Neuronal stem cell (in vitro differentiated cells): ENCODE measurements around the gene CTNNBL1.

Experiments
- DNase-seq: peaks from one replicate; pipeline ENCODE4 v3.0.0-alpha.2; 2013; ENCODE audit warnings: low spot score
- H2AFZ ChIP-seq: one replicate; pipeline ENCODE4 v1.6.1; 2013; ENCODE audit warnings: mild to moderate bottlenecking, low read length, inconsistent platforms
- H2AK5ac ChIP-seq: 2 replicates; pipeline ENCODE4 v1.6.1; 2013; ENCODE audit warnings: low read depth, mild to moderate bottlenecking, inconsistent platforms, low read length, moderate library complexity, mixed read lengths
- H2BK120ac ChIP-seq: 2 replicates; pipeline ENCODE4 v1.6.1; 2013; ENCODE audit warnings: low read depth, mild to moderate bottlenecking, inconsistent platforms, low read length, moderate library complexity, mixed read lengths
- H2BK12ac ChIP-seq: one replicate; pipeline ENCODE4 v1.6.1; 2013; ENCODE audit warnings: low read length, inconsistent platforms
- H2BK15ac ChIP-seq: 2 replicates; pipeline ENCODE4 v1.6.1; 2013; ENCODE audit warnings: mild to moderate bottlenecking, low read length, inconsistent platforms, mixed read lengths
- H2BK5ac ChIP-seq: one replicate; pipeline ENCODE4 v1.6.1; 2013; ENCODE audit warnings: inconsistent platforms, mild to moderate bottlenecking, low read length, moderate library complexity
- H3K14ac ChIP-seq: one replicate; pipeline ENCODE4 v1.6.1; 2013; ENCODE audit warnings: low read length, inconsistent platforms
- H3K18ac ChIP-seq: 2 replicates; pipeline ENCODE4 v1.6.1; 2013; ENCODE audit warnings: low read length, inconsistent platforms
- H3K23ac ChIP-seq: 2 replicates; pipeline ENCODE4 v1.6.1; 2013; ENCODE audit warnings: low read depth, mild to moderate bottlenecking, mixed read lengths, low read length, inconsistent platforms; ENCODE audit not compliant: poor library complexity
- H3K27ac ChIP-seq: replicated peaks from 3 replicates; pipeline ENCODE4 v1.5.1; 2013; ENCODE audit warnings: low read length, inconsistent platforms
- H3K27me3 ChIP-seq, 3 experiments: 2 replicates each; pipeline ENCODE4 v1.6.1; 2013; ENCODE audit warnings: low read length in 3 of 3, mild to moderate bottlenecking in 2 of 3, inconsistent platforms in 1 of 3, low read depth in 1 of 3, mixed read lengths in 1 of 3, moderate library complexity in 1 of 3; ENCODE audit not compliant: control insufficient read depth in 3 of 3, insufficient read depth in 3 of 3
- H3K36me3 ChIP-seq, 2 donors: replicated peaks in 1 of 2; 2 replicates each; pipeline ENCODE4 v1.6.1; 2013; ENCODE audit warnings: low read length in 2 of 2; ENCODE audit not compliant: control insufficient read depth in 2 of 2, insufficient read depth in 2 of 2
- H3K4ac ChIP-seq: 2 replicates; pipeline ENCODE4 v1.6.1; 2013; ENCODE audit warnings: inconsistent platforms, mild to moderate bottlenecking, low read length, moderate library complexity
- H3K4me1 ChIP-seq, 2 donors: 1 replicate in 1 of 2; 2 replicates in 1 of 2; pipeline ENCODE4 v1.6.1; 2013; ENCODE audit warnings: low read length in 2 of 2, low read depth in 1 of 2; ENCODE audit not compliant: control insufficient read depth in 2 of 2, insufficient read depth in 1 of 2
- H3K4me2 ChIP-seq: one replicate; pipeline ENCODE4 v1.6.1; 2013; ENCODE audit warnings: mild to moderate bottlenecking, low read length, inconsistent platforms; ENCODE audit not compliant: insufficient read depth, poor library complexity, severe bottlenecking
- H3K4me3 ChIP-seq, 2 donors: 2 replicates each; pipeline ENCODE4 v1.5.1; 2013; ENCODE audit warnings: low read length in 2 of 2, mild to moderate bottlenecking in 2 of 2, inconsistent platforms in 1 of 2, moderate library complexity in 1 of 2
- H3K79me1 ChIP-seq: one replicate; pipeline ENCODE4 v1.6.1; 2013; ENCODE audit warnings: low read depth, mild to moderate bottlenecking, inconsistent platforms, low read length, moderate library complexity
- H3K9ac ChIP-seq: one replicate; pipeline ENCODE4 v1.6.1; 2013; ENCODE audit warnings: mild to moderate bottlenecking, low read depth, low read length, inconsistent platforms; ENCODE audit not compliant: poor library complexity
- H3K9me3 ChIP-seq, 2 donors: replicated peaks in 1 of 2; 2 replicates each; pipeline versions ENCODE3 to v1.6.1; 2013; ENCODE audit warnings: low read length in 2 of 2, mild to moderate bottlenecking in 2 of 2, inconsistent platforms in 1 of 2, low read depth in 1 of 2, mixed read lengths in 1 of 2, moderate library complexity in 1 of 2; ENCODE audit not compliant: control insufficient read depth in 2 of 2, insufficient read depth in 1 of 2
- H4K8ac ChIP-seq: one replicate; pipeline ENCODE4 v1.6.1; 2013; ENCODE audit warnings: low read depth, mild to moderate bottlenecking, inconsistent platforms, low read length, moderate library complexity
- H4K91ac ChIP-seq: one replicate; pipeline ENCODE4 v1.6.1; 2013; ENCODE audit warnings: low read length, low read depth, mild to moderate bottlenecking, inconsistent platforms; ENCODE audit not compliant: poor library complexity
- WGBS, 2 donors: extraction: QIAGEN DNeasy Blood & Tissue Kit; methylation state at CpG; one replicate each; pipeline ENCODE4 v1.1.7; 2013; ENCODE audit warnings: missing lambda C conversion rate in 2 of 2, mixed read lengths in 1 of 2; ENCODE audit not compliant: insufficient read length in 2 of 2, insufficient replicate concordance in 1 of 2; ENCODE audit errors: extremely low coverage in 2 of 2; 5-methylcytosine and 5-hydroxymethylcytosine counted together

Gene CTNNBL1

GRCh38 chr20:37741055-37741454 is 47.2 kb downstream of the CTNNBL1 start:
- peaks cover 3 to 12% of the 10 kb centered on the region in 2 donors for H3K9me3 ChIP-seq
- H3K36me3 ChIP-seq = peaks cover 12 to 35% of the 10 kb centered on the region in 2 donors
- no peak overlapping the region for H2BK15ac ChIP-seq
- H2BK120ac ChIP-seq = no peak overlapping the region
- no peak overlapping the region for H2AK5ac ChIP-seq
- H3K18ac ChIP-seq = no peak overlapping the region
- H4K91ac ChIP-seq = no peak overlapping the region
- H4K8ac ChIP-seq = no peak overlapping the region
- H3K27me3 ChIP-seq = no peaks in the 10 kb centered on the region
- no peak overlapping the region for H3K23ac ChIP-seq
- WGBS, 2 donors = no CpG with 5 or more reads among the region's 3 CpGs
- H3K79me1 ChIP-seq = no peaks in the 10 kb centered on the region
- no peak overlapping the region for H3K27ac ChIP-seq
- H3K4me2 ChIP-seq = no peak overlapping the region
- peaks cover 0 to 5% of the 10 kb centered on the region in 2 donors for H3K4me1 ChIP-seq
- no peak overlapping the region for H2BK5ac ChIP-seq
- no peak overlapping the region for H3K4me3 ChIP-seq
- no peak overlapping the region for H2AFZ ChIP-seq
- no peak overlapping the region for H3K4ac ChIP-seq
- H3K14ac ChIP-seq = no peak overlapping the region
- no peak overlapping the region for H2BK12ac ChIP-seq
- no peak for DNase-seq
- H3K9ac ChIP-seq = no peak overlapping the region

GRCh38 chr20:37741570-37741969 is 47.7 kb downstream of the CTNNBL1 start:
- no peak overlapping the region for H3K4me2 ChIP-seq
- no peak overlapping the region for H2BK5ac ChIP-seq
- no peak overlapping the region for H2BK12ac ChIP-seq
- peaks cover 15 to 35% of the 10 kb centered on the region in 2 donors for H3K36me3 ChIP-seq
- no peak overlapping the region for H4K91ac ChIP-seq
- peaks cover 0 to 8% of the 10 kb centered on the region in 2 donors for H3K4me1 ChIP-seq
- H3K4me3 ChIP-seq = no peak overlapping the region
- H3K27me3 ChIP-seq = no peaks in the 10 kb centered on the region
- H2AFZ ChIP-seq = no peak overlapping the region
- H2AK5ac ChIP-seq = no peak overlapping the region
- no peak overlapping the region for H2BK120ac ChIP-seq
- no peak overlapping the region for H4K8ac ChIP-seq
- peaks cover 3 to 12% of the 10 kb centered on the region in 2 donors for H3K9me3 ChIP-seq
- H3K18ac ChIP-seq = no peak overlapping the region
- no peak overlapping the region for H3K27ac ChIP-seq
- no peak for DNase-seq
- H3K14ac ChIP-seq = no peak overlapping the region
- H3K79me1 ChIP-seq = no peaks in the 10 kb centered on the region
- no peak overlapping the region for H3K23ac ChIP-seq
- WGBS, 2 donors = no CpG with 5 or more reads among the region's 1 CpG
- no peak overlapping the region for H3K4ac ChIP-seq
- H2BK15ac ChIP-seq = no peak overlapping the region
- no peak overlapping the region for H3K9ac ChIP-seq

- H2BK5ac ChIP-seq = no peak overlapping the region
- WGBS, 2 donors = no CpG with 5 or more reads among the region's 2 CpGs
Observed at GRCh38 chr20:37742131-37742530, 48.3 kb downstream of the CTNNBL1 start.

GRCh38 chr20:37744347-37744746 is 50.5 kb downstream of the CTNNBL1 start:
- H3K79me1 ChIP-seq = no peaks in the 10 kb centered on the region
- no peak for DNase-seq
- H3K4me3 ChIP-seq = no peak overlapping the region
- no peak overlapping the region for H4K8ac ChIP-seq
- no peak overlapping the region for H3K4ac ChIP-seq
- no peak overlapping the region for H2BK120ac ChIP-seq
- H3K9ac ChIP-seq = no peak overlapping the region
- no peak overlapping the region for H3K14ac ChIP-seq
- H3K23ac ChIP-seq = no peak overlapping the region
- H2BK15ac ChIP-seq = no peak overlapping the region
- H3K18ac ChIP-seq = no peak overlapping the region
- no peak overlapping the region for H2AFZ ChIP-seq
- H2BK5ac ChIP-seq = no peak overlapping the region
- no CpG with 5 or more reads among the region's 2 CpGs for WGBS, 2 donors
- no peak overlapping the region for H2BK12ac ChIP-seq
- peaks cover 5 to 34% of the 10 kb centered on the region in 2 donors for H3K36me3 ChIP-seq
- H2AK5ac ChIP-seq = no peak overlapping the region
- peaks cover 0 to 2% of the 10 kb centered on the region in 2 donors for H3K9me3 ChIP-seq
- H3K27me3 ChIP-seq = no peaks in the 10 kb centered on the region
- H3K4me2 ChIP-seq = no peak overlapping the region
- H3K27ac ChIP-seq = no peak overlapping the region
- H4K91ac ChIP-seq = no peak overlapping the region
- peaks cover 0 to 8% of the 10 kb centered on the region in 2 donors for H3K4me1 ChIP-seq

More at GRCh38 chr20:37742131-37742530, 48.3 kb downstream of the CTNNBL1 start:
- Histone ChIP-seq H4K91ac (no peak overlapping the region), H3K18ac (no peak overlapping the region), H3K14ac (no peak overlapping the region), H3K9me3 (peaks cover 3 to 11% of the 10 kb centered on the region in 2 donors), H3K9ac (no peak overlapping the region), H3K27ac (no peak overlapping the region), H3K4me3 (no peak overlapping the region), H2BK12ac (no peak overlapping the region), H3K4me2 (no peak overlapping the region), H2BK120ac (no peak overlapping the region), H3K27me3 (no peaks in the 10 kb centered on the region), H2AK5ac (no peak overlapping the region), H3K79me1 (no peaks in the 10 kb centered on the region), H3K36me3 (peaks cover 17 to 36% of the 10 kb centered on the region in 2 donors), H2AFZ (no peak overlapping the region), H3K4me1 (peaks cover 0 to 8% of the 10 kb centered on the region in 2 donors), H3K23ac (no peak overlapping the region), H2BK15ac (no peak overlapping the region), H4K8ac (no peak overlapping the region), H3K4ac (no peak overlapping the region)
- DNase-seq = no peak
